Body of pancreas (tissue), 4 donors: ENCODE results near the gene NDFIP1. TPM values are rescaled to one million over a fixed set of nuclear protein-coding genes. Genes with fewer than 3 reads are reported as not detected.

ENCODE experiments used
- ATAC-seq: fragments of 150-250 bp; one replicate; pipeline ENCODE4 v1.9.1; 2016
- DNase-seq, 4 donors: peaks; one replicate each; pipeline ENCODE4 v3.0.0-alpha.2; 2019
- H3K27ac ChIP-seq, 4 donors: fragments of 200-600 bp; sonication (generic); 1 replicate in 3 of 4; 2 replicates in 1 of 4; pipeline versions ENCODE4 v1.5.1 to v1.6.1; 2016 to 2019; ENCODE audit warnings: mild to moderate bottlenecking in 1 of 4, mixed read lengths in 1 of 4, moderate library complexity in 1 of 4
- H3K27me3 ChIP-seq, 2 donors: fragments of 200-600 bp; sonication (generic); one replicate each; pipeline ENCODE4 v1.6.0; 2016; ENCODE audit warnings: mild to moderate bottlenecking in 1 of 2
- H3K36me3 ChIP-seq, 2 donors: fragments of 200-600 bp; sonication (generic); replicated peaks in 1 of 2; 2 replicates each; pipeline ENCODE4 v1.5.1; 2016; ENCODE audit warnings: low read depth in 2 of 2; ENCODE audit not compliant: insufficient read depth in 1 of 2
- H3K4me1 ChIP-seq: fragments of 200-600 bp; sonication (generic); one replicate; pipeline ENCODE4 v1.6.0; 2016
- H3K4me3 ChIP-seq, 2 donors: fragments of 200-600 bp; sonication (generic); 1 replicate in 1 of 2; 2 replicates in 1 of 2; pipeline ENCODE4 v1.5.1; 2016 to 2019
- H3K9me3 ChIP-seq, 3 donors: fragments of 200-600 bp; sonication (generic); 1 replicate in 2 of 3; 2 replicates in 1 of 3; pipeline ENCODE4 v1.5.1; 2016
- CTCF ChIP-seq, 7 experiments: fragments of 450-650 bp in 4 of 7; fragments of 200-600 bp in 3 of 7; sonication (generic) in 3 of 7; IDR thresholded peaks; one replicate each; pipeline ENCODE4 v1.5.1; 2016 to 2019; ENCODE audit warnings: antibody characterized with exemption in 7 of 7
- POLR2A ChIP-seq, 3 donors: fragments of 450-650 bp; IDR thresholded peaks; one replicate each; pipeline ENCODE4 v1.6.1; 2016; ENCODE audit warnings: antibody characterized with exemption in 3 of 3, mild to moderate bottlenecking in 2 of 3
- WGBS, 2 donors: methylation state at CpG; one replicate each; pipeline ENCODE4 v1.1.5; 2017; 5-methylcytosine and 5-hydroxymethylcytosine counted together
- intact Hi-C: fragments of 100-400 bp; cut with DNase I; formaldehyde crosslinking; loops from one replicate; pipeline ENCODE4 v1.15.1; 2023
- total RNA-seq, 2 donors: library from RNA; depleted of rRNA; stranded (reverse); fragments of >200 nt; gene quantifications; one replicate each; pipeline ENCODE4 v1.1.0, GENCODE V29; 2016

NDFIP1 gene
- total RNA-seq, 2 donors from 2014 or later = 39.7 to 58.3 TPM

DNA sequence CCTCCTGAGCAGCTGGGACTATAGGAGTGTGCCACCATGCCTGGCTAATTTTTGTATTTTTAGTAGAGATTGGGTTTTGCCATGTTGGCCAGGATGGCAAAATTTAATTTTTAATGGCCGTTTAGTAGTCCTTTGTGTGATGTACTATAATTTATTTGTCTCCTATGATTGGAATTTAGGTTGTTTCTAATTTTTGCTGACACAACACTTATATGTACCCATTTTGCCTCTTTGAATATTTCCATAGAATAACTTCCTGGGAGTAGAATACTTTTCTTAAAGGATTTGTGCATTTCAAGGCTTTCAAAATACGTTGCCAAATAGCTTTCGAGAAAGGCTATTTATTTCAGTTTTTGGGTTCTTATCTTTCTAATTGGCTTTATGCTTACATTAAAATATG lies 22.8 kb downstream of the NDFIP1 start:
- Histone ChIP-seq H3K27ac (no peak overlapping the region), H3K4me3 (no peak overlapping the region), H3K36me3 (peaks cover 0 to 8% of the 10 kb centered on the region in 2 donors), H3K27me3 (no peaks in the 10 kb centered on the region), H3K4me1 (peaks cover 22% of the 10 kb centered on the region), H3K9me3 (no peaks in the 10 kb centered on the region)
- 90 to 97% methylated on average over 3 of the region's 3 CpGs for WGBS, 2 donors
- intact Hi-C loops = no loop called here
- TF ChIP-seq POLR2A (IDR thresholded peaks at IDR 0.05) (no peak), CTCF (IDR thresholded peaks at IDR 0.05) (no peak)
- no peak for DNase-seq
- no peak for ATAC-seq

DNA sequence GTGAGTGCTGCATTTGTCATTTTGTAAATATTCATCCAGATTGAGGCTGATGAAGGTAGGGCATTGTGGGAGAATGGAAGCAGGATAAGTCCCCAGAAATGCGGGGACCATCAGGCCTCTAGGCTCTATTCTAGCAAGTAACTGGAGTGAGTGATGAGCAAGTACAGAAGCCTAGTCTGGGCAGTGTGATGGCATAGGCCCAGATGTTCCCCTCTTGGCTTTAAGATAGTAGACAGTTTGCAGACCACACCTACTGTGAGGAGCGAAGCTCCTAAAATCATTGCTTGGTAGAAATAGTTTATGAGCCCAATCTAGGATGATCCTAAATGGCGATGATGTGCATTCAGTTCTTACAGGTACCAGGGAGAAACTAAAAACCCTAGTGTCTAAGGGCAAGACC lies 24.3 kb downstream of the NDFIP1 start:
- no peak for DNase-seq
- Histone ChIP-seq H3K9me3 (no peaks in the 10 kb centered on the region), H3K4me1 (peaks cover 22% of the 10 kb centered on the region), H3K27me3 (no peaks in the 10 kb centered on the region), H3K36me3 (peaks cover 0 to 9% of the 10 kb centered on the region in 2 donors), H3K4me3 (no peak overlapping the region), H3K27ac (no peak overlapping the region)
- ATAC-seq = no peak
- 90 to 97% methylated on average over 3 of the region's 3 CpGs for WGBS, 2 donors
- intact Hi-C loops = no loop called here
- TF ChIP-seq POLR2A (IDR thresholded peaks at IDR 0.05) (no peak), CTCF (IDR thresholded peaks at IDR 0.05) (no peak)

GRCh38 chr5:142133330-142134206 lies 25.0 kb downstream of the NDFIP1 start:
- Histone ChIP-seq H3K27me3 (no peaks in the 10 kb centered on the region), H3K27ac (peak overlapping the region in 1 of 4 donors; percentile 45), H3K4me1 (peaks cover 17% of the 10 kb centered on the region), H3K36me3 (peaks cover 0 to 12% of the 10 kb centered on the region in 2 donors), H3K9me3 (no peaks in the 10 kb centered on the region), H3K4me3 (no peak overlapping the region)
- TF ChIP-seq CTCF (IDR thresholded peaks at IDR 0.05) (no peak), POLR2A (IDR thresholded peaks at IDR 0.05) (no peak)
- WGBS, 2 donors = 53 to 68% methylated on average over 2 to 3 of the region's 3 CpGs
- no peak for ATAC-seq
- DNase-seq = no peak
- intact Hi-C loops = no loop called here

- no peak overlapping the region for H3K4me3 ChIP-seq
- no peaks in the 10 kb centered on the region for H3K9me3 ChIP-seq
- H3K27me3 ChIP-seq = no peaks in the 10 kb centered on the region
- WGBS, 2 donors = 65 to 81% methylated on average over 7 of the region's 7 CpGs
- intact Hi-C loops = no loop called here
- H3K36me3 ChIP-seq = peaks cover 0 to 13% of the 10 kb centered on the region in 2 donors
- H3K27ac ChIP-seq = no peak overlapping the region
- DNase-seq (no peak), ATAC-seq (no peak)
- H3K4me1 ChIP-seq = peaks cover 8% of the 10 kb centered on the region
- no peak for TF ChIP-seq CTCF (IDR thresholded peaks at IDR 0.05)
- TF ChIP-seq POLR2A (IDR thresholded peaks at IDR 0.05) = no peak
Observed at GRCh38 chr5:142134331-142135010, 25.9 kb downstream of the NDFIP1 start.
